DOHH2 (cell line): ENCODE results near the gene HECW1.

Experiments used
- H3F3A ChIP-seq: fragments of 200-600 bp; sonication (generic), shearing (Covaris generic); 2 replicates; pipeline ENCODE4 v1.6.0; 2016; ENCODE audit warnings: antibody characterized with exemption, mild to moderate bottlenecking; ENCODE audit not compliant: control insufficient read depth, insufficient read depth
- H3K27ac ChIP-seq: fragments of 200-600 bp; sonication (generic); 2 replicates; pipeline ENCODE4 v1.5.1; 2014; ENCODE audit warnings: low read depth, mild to moderate bottlenecking, low read length, moderate library complexity
- H3K27me3 ChIP-seq: fragments of 200-600 bp; sonication (generic); 2 replicates; pipeline ENCODE4 v1.6.1; 2014; ENCODE audit warnings: mild to moderate bottlenecking, low read length, mixed read lengths; ENCODE audit not compliant: control insufficient read depth
- H3K36me3 ChIP-seq: fragments of 200-600 bp; sonication (generic); 2 replicates; pipeline ENCODE4 v1.6.1; 2014; ENCODE audit warnings: mild to moderate bottlenecking, low read length, moderate library complexity, mixed read lengths; ENCODE audit not compliant: control insufficient read depth
- H3K4me1 ChIP-seq: fragments of 200-600 bp; sonication (generic); 2 replicates; pipeline ENCODE4 v1.6.1; 2014; ENCODE audit warnings: mild to moderate bottlenecking, low read length, mixed read lengths; ENCODE audit not compliant: control insufficient read depth
- H3K4me2 ChIP-seq: fragments of 200-600 bp; sonication (generic); 2 replicates; pipeline ENCODE4 v1.6.0; 2014; ENCODE audit warnings: mild to moderate bottlenecking, low read length, moderate library complexity
- H3K4me3 ChIP-seq: fragments of 200-600 bp; sonication (generic); 2 replicates; pipeline ENCODE4 v1.5.1; 2014; ENCODE audit warnings: mild to moderate bottlenecking, low read length, mixed read lengths
- H3K79me2 ChIP-seq: fragments of 200-600 bp; sonication (generic); 2 replicates; pipeline ENCODE4 v1.6.1; 2014; ENCODE audit warnings: mild to moderate bottlenecking, low read length, mixed read lengths; ENCODE audit not compliant: control insufficient read depth
- H3K9me2 ChIP-seq: fragments of 200-600 bp; sonication (generic); replicated peaks from 2 replicates; pipeline ENCODE4 v1.6.1; 2014; ENCODE audit warnings: mild to moderate bottlenecking, low read length, mixed read lengths; ENCODE audit not compliant: control insufficient read depth
- H3K9me3 ChIP-seq: fragments of 200-600 bp; sonication (generic); 2 replicates; pipeline ENCODE4 v1.6.1; 2014; ENCODE audit warnings: antibody characterized with exemption, low read length, mixed read lengths; ENCODE audit not compliant: control insufficient read depth, insufficient read depth
- H4K20me1 ChIP-seq: fragments of 200-600 bp; sonication (generic); 2 replicates; pipeline ENCODE4 v1.6.0; 2014; ENCODE audit warnings: low read depth, mild to moderate bottlenecking, antibody characterized with exemption, low read length, moderate library complexity; ENCODE audit not compliant: control insufficient read depth, insufficient read depth
- EZH2phosphoT487 ChIP-seq: fragments of 200-600 bp; sonication (generic); IDR thresholded peaks from 2 replicates; pipeline ENCODE4 v1.6.1; 2017; ENCODE audit warnings: borderline replicate concordance, mild to moderate bottlenecking, antibody characterized with exemption, low read length, moderate library complexity, mixed read lengths
- TF ChIP-seq, protein P1 (sequence below): fragments of 200-600 bp; sonication (generic); IDR thresholded peaks from one replicate; pipeline ENCODE4 v1.5.1; 2014; ENCODE audit warnings: antibody characterized with exemption, mild to moderate bottlenecking, low read depth, low read length; ENCODE audit not compliant: poor library complexity, severe bottlenecking

HECW1 gene

DNA sequence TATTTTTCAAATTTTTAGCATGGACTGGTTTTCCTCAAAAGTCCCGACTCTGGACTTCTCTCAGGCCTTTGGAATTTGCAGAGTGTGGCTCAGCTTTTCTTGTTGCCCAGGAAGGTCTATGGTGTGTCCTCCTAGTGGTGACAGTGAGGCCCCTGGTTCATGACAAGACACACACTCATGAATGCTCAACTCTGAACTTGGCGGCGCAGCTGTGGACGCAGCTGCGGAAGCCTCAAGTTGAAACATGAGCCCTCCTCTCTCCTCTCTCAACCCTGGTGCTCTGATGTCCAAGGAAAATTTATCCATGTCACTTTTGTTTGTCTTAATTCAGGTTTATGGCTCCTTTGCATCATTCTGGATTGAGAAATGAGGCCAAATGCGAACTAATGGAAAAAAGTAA, 183.9 kb downstream of the HECW1 start:
- Histone ChIP-seq H3K79me2 (no peaks in the 10 kb centered on the region), H3K27me3 (peaks cover 14% of the 10 kb centered on the region), H3K36me3 (no peaks in the 10 kb centered on the region), H4K20me1 (no peaks in the 10 kb centered on the region), H3F3A (no peaks in the 10 kb centered on the region), H3K4me1 (no peaks in the 10 kb centered on the region), H3K9me3 (no peaks in the 10 kb centered on the region), H3K27ac (no peak overlapping the region), H3K4me3 (no peak overlapping the region), H3K9me2 (no peaks in the 10 kb centered on the region), H3K4me2 (no peak overlapping the region)
- TF ChIP-seq EZH2phosphoT487, result no peak

DNA sequence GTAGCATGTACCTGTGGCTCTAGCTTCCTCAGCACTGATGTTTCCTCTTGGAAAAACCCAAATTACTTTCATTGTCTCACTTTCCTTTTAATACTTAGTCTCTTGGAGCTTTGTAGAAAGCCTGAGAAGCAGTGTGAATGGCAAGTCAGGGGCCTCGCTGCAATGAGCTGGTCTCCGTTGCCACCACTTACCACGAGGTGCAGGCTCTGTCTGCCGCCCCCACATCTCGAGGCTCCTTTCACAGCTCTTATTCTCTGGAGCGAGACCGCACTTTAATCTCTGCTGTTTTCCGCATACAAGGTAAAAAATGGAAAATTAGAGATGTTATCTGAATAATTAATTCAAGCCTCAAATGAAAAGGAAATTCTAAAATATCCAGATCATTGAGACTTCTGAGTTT, 186.2 kb downstream of the HECW1 start:
- H3K79me2 ChIP-seq, result no peaks in the 10 kb centered on the region
- H3K4me2 ChIP-seq, result no peak overlapping the region
- H4K20me1 ChIP-seq, result no peaks in the 10 kb centered on the region
- TF ChIP-seq, protein P1, sequence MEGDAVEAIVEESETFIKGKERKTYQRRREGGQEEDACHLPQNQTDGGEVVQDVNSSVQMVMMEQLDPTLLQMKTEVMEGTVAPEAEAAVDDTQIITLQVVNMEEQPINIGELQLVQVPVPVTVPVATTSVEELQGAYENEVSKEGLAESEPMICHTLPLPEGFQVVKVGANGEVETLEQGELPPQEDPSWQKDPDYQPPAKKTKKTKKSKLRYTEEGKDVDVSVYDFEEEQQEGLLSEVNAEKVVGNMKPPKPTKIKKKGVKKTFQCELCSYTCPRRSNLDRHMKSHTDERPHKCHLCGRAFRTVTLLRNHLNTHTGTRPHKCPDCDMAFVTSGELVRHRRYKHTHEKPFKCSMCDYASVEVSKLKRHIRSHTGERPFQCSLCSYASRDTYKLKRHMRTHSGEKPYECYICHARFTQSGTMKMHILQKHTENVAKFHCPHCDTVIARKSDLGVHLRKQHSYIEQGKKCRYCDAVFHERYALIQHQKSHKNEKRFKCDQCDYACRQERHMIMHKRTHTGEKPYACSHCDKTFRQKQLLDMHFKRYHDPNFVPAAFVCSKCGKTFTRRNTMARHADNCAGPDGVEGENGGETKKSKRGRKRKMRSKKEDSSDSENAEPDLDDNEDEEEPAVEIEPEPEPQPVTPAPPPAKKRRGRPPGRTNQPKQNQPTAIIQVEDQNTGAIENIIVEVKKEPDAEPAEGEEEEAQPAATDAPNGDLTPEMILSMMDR, result no peak
- no peak for TF ChIP-seq EZH2phosphoT487
- H3K9me2 ChIP-seq, result no peaks in the 10 kb centered on the region
- no peaks in the 10 kb centered on the region for H3K9me3 ChIP-seq
- peaks cover 14% of the 10 kb centered on the region for H3K27me3 ChIP-seq
- no peaks in the 10 kb centered on the region for H3K36me3 ChIP-seq
- no peak overlapping the region for H3K27ac ChIP-seq
- H3F3A ChIP-seq, result no peaks in the 10 kb centered on the region
- no peak overlapping the region for H3K4me3 ChIP-seq
- H3K4me1 ChIP-seq, result no peaks in the 10 kb centered on the region

DNA sequence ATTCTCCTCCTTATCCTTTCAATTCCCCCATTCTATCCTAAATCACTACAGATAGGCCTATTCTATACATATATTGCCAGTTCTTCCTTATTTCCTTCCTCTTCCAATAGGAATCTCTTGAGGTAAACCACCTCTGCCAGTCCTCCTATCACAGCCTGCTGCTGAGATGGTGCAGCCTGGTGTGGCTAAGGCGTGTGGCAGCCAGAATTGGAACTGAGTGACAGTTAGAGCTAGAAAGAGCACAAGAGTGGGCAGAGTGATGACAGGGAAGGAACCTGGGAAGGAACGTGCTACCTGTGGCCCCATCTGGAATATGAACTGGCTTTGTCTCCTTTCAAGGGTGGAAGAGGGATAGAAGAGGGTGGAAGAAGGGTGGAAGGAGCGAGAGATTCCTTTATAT, 187.7 kb downstream of the HECW1 start:
- H3K27me3 ChIP-seq, result peaks cover 14% of the 10 kb centered on the region
- H3K4me2 ChIP-seq, result no peak overlapping the region
- no peaks in the 10 kb centered on the region for H3K36me3 ChIP-seq
- H3K9me3 ChIP-seq, result no peaks in the 10 kb centered on the region
- no peak overlapping the region for H3K4me3 ChIP-seq
- no peaks in the 10 kb centered on the region for H3K79me2 ChIP-seq
- H4K20me1 ChIP-seq, result no peaks in the 10 kb centered on the region
- no peak for TF ChIP-seq EZH2phosphoT487
- TF ChIP-seq, protein P1, result no peak
- H3F3A ChIP-seq, result no peaks in the 10 kb centered on the region
- no peaks in the 10 kb centered on the region for H3K4me1 ChIP-seq
- H3K27ac ChIP-seq, result no peak overlapping the region
- no peaks in the 10 kb centered on the region for H3K9me2 ChIP-seq

DNA sequence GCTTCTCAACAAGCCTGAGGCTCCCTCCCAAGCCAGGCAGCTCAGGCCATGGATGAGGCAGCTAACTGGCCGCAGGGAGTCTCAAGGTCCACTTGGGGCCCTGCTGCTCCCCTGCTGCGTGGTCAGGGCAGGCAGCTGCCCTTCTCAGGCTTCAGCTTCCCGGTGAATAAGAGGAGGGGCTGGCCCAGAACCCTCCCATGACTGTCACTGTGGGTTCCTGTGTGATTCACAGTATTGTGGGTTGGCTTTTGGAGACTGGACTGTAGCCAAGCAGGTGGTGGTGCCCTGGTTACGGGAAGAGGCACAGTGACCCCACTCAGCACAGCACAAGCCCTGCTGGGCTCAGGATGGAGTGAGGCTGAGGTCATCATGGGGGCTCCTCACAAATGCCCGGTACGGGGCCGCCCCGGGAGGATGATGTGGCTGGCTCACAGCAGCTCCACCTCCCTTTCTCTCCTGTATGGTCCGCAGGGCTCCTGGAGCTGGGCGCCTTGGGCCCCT, 189.8 kb downstream of the HECW1 start:
- Histone ChIP-seq H4K20me1 (no peaks in the 10 kb centered on the region), H3K79me2 (no peaks in the 10 kb centered on the region), H3K4me3 (no peak overlapping the region), H3F3A (no peaks in the 10 kb centered on the region), H3K36me3 (no peaks in the 10 kb centered on the region), H3K27ac (no peak overlapping the region), H3K27me3 (peaks cover 5% of the 10 kb centered on the region), H3K9me2 (no peaks in the 10 kb centered on the region), H3K9me3 (no peaks in the 10 kb centered on the region), H3K4me2 (no peak overlapping the region), H3K4me1 (no peaks in the 10 kb centered on the region)
- TF ChIP-seq, protein P1, result no peak
- TF ChIP-seq EZH2phosphoT487, result no peak
